Measurements from ENCODE around the gene MICU1. TPM values are rescaled to one million over a fixed set of nuclear protein-coding genes. Genes with fewer than 3 reads are reported as not detected.

MICU1 gene
- total RNA-seq, 4 donors from 2014 or later = 14.6 to 22.2 (median 20.1) TPM

DNA sequence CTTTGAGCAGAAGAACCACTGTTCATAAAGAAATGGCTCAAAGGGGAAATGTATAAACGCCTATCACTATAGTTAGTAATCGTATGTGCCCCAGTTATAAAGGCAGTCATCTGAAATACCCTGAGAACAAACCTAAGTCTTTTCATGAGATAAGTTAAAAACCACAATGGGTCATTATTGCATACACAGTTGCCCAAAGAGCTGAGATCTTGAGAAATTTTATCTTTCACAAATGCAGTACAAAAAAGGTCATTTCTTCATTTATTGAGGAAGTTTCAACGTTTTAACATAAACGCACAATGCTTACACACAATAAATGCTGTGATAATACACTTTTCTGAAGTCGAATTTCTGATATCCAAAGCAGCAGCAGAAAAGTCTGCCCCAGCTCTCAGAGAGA, 114.4 kb downstream of the MICU1 start:
- 77 to 88% methylated on average over 5 of the region's 5 CpGs for WGBS, 2 donors
- Histone ChIP-seq H3K9me3 (no peaks in the 10 kb centered on the region), H3K36me3 (no peaks in the 10 kb centered on the region), H3K27ac (no peak overlapping the region), H3K4me3 (no peak overlapping the region), H3K27me3 (no peaks in the 10 kb centered on the region), H3K4me1 (no peaks in the 10 kb centered on the region)
- intact Hi-C loops (cut with DNase I) = no loop called here
- TF ChIP-seq, protein P1, sequence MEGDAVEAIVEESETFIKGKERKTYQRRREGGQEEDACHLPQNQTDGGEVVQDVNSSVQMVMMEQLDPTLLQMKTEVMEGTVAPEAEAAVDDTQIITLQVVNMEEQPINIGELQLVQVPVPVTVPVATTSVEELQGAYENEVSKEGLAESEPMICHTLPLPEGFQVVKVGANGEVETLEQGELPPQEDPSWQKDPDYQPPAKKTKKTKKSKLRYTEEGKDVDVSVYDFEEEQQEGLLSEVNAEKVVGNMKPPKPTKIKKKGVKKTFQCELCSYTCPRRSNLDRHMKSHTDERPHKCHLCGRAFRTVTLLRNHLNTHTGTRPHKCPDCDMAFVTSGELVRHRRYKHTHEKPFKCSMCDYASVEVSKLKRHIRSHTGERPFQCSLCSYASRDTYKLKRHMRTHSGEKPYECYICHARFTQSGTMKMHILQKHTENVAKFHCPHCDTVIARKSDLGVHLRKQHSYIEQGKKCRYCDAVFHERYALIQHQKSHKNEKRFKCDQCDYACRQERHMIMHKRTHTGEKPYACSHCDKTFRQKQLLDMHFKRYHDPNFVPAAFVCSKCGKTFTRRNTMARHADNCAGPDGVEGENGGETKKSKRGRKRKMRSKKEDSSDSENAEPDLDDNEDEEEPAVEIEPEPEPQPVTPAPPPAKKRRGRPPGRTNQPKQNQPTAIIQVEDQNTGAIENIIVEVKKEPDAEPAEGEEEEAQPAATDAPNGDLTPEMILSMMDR (IDR thresholded peaks at IDR 0.05) = no peak
- no peak for TF ChIP-seq POLR2A (IDR thresholded peaks at IDR 0.05)
- DNase-seq = no peak

DNA sequence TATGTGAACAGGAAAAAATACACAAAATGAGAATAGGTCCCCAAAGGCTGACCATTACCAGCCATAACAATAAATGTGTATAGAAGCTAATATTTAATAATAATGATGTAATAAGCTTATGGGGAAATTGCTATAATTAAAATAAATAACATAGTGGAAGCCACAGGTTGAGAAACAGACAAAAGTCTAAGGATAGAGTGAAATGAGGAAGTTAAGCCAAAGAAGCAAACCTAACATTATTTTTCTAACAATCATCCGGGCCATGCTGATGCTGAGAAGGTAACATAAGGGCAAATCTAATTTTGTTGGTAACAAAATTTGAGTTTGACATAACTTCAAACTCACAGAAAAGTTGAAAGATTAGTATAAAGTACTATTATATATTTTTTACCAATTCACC, 115.9 kb downstream of the MICU1 start:
- 71 to 76% methylated on average over 1 of the region's 1 CpG for WGBS, 2 donors
- TF ChIP-seq POLR2A (IDR thresholded peaks at IDR 0.05) = no peak
- TF ChIP-seq, protein P1 (IDR thresholded peaks at IDR 0.05) = no peak
- intact Hi-C loops (cut with DNase I) = no loop called here
- Histone ChIP-seq H3K4me1 (no peaks in the 10 kb centered on the region), H3K27me3 (no peaks in the 10 kb centered on the region), H3K9me3 (no peaks in the 10 kb centered on the region), H3K36me3 (peaks cover 0 to 8% (median 0%) of the 10 kb centered on the region in 3 donors), H3K4me3 (no peak overlapping the region), H3K27ac (no peak overlapping the region)
- no peak for DNase-seq

DNA sequence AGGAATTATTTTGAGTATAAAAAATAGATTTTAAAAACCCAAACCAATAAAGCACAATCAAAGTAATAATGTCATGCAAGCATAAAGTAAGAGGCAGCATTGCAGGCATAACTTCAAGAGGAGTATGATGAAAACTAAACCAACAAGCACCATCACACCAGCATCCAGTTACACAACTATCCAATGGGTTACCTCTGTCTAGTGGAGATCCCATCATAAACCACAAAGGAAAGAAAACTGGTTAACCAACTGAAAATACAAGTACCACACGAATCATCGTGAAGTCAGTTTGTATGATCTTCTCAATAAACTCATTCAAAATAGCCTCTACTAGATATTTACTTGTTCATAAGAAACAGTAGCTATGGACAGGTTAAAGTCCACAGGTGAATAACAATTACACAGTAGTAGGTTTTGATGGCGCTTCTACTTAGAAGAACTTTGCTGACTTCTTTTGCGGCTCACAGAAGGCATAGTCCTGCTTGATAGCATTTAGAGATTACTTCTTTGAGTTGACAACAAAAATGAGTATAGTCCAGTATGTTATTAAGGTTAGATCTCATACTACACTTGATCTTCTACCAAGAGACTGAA, 116.6 kb downstream of the MICU1 start:
- TF ChIP-seq, protein P1 (IDR thresholded peaks at IDR 0.05) = no peak
- no peak for TF ChIP-seq POLR2A (IDR thresholded peaks at IDR 0.05)
- Histone ChIP-seq H3K9me3 (peaks cover 0 to 2% (median under 1%) of the 10 kb centered on the region in 3 donors), H3K27me3 (no peaks in the 10 kb centered on the region), H3K27ac (no peak overlapping the region), H3K4me1 (no peaks in the 10 kb centered on the region), H3K4me3 (no peak overlapping the region), H3K36me3 (peaks cover 0 to 9% (median 0%) of the 10 kb centered on the region in 3 donors)
- intact Hi-C loops (cut with DNase I) = no loop called here
- DNase-seq = no peak
- WGBS, 2 donors = 86 to 87% methylated on average over 4 of the region's 4 CpGs

DNA sequence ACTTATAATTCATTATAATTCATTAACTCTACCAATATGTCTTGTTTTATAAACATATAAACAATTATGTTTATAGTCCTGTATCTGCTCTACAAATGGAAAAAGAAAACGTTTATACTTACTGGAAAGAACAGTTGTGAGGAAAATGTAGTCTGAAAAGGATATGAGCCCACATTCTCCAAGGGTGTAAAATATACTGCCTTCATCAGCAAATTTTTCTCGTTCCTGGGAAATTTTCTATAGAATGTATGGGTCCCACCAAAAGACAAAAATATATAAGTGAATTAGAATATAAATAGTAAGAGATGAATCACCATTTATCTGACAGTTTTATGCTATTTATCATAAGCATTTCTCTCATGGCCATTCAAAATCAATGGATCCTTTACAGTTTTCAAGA, 117.8 kb downstream of the MICU1 start:
- Histone ChIP-seq H3K4me3 (no peak overlapping the region), H3K27me3 (no peaks in the 10 kb centered on the region), H3K9me3 (peaks cover 0 to 6% (median 5%) of the 10 kb centered on the region in 3 donors), H3K36me3 (peaks cover 0 to 9% (median 0%) of the 10 kb centered on the region in 3 donors), H3K27ac (no peak overlapping the region), H3K4me1 (no peaks in the 10 kb centered on the region)
- intact Hi-C loops (cut with DNase I) = no loop called here
- 51 to 74% methylated on average over 2 of the region's 2 CpGs for WGBS, 2 donors
- TF ChIP-seq POLR2A (IDR thresholded peaks at IDR 0.05) = no peak
- TF ChIP-seq, protein P1 (IDR thresholded peaks at IDR 0.05) = no peak
- DNase-seq = no peak

DNA sequence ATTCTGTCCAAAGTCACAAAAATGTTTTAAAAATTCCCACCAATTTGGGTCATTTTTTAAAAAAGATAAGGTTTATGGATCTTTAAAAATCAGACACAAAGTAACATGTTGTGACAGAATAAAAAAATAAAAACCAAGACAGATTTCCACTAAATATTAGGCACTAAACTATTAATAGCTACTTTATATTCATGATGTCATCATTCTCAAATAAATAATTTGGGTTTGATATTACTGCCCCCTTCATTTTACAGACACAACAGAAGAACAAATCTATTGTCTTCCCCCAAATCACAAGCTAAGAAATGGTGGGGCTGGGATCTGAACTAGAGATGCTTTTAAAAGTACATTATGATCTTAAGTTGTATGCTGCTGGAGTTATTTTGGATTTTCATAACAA, 119.4 kb downstream of the MICU1 start:
- H3K4me1 ChIP-seq = no peaks in the 10 kb centered on the region
- no peak overlapping the region for H3K4me3 ChIP-seq
- DNase-seq = no peak
- no peak overlapping the region for H3K27ac ChIP-seq
- H3K36me3 ChIP-seq = peaks cover 0 to 9% (median 0%) of the 10 kb centered on the region in 3 donors
- H3K9me3 ChIP-seq = peaks cover 0 to 6% (median 5%) of the 10 kb centered on the region in 3 donors
- intact Hi-C loops (cut with DNase I) = no loop called here
- H3K27me3 ChIP-seq = no peaks in the 10 kb centered on the region
- no peak for TF ChIP-seq POLR2A (IDR thresholded peaks at IDR 0.05)
- TF ChIP-seq, protein P1 (IDR thresholded peaks at IDR 0.05) = no peak
